Hindlimb muscle (tissue), 1 donor: ENCODE data around the gene LRRC55. TPM values are rescaled to one million over a fixed set of nuclear protein-coding genes. Genes with fewer than 3 reads are reported as not detected.

Experiments used
- DNase-seq: peaks from one replicate; pipeline ENCODE4 v3.0.0-alpha.2; 2013
- polyA plus RNA-seq: library from polyadenylated mRNA; unstranded; fragments of 120-200 nt; gene quantifications from one replicate; pipeline ENCODE4 v1.2.1, GENCODE V29; 2013; ENCODE audit not compliant: insufficient read length

Gene LRRC55
- polyA plus RNA-seq: 1.7 TPM

GRCh38 chr11:57181678-57182305, at the start of gene LRRC55:
LRRC55 (plus strand) TSS chr11:57181953; CDS start chr11:57182023, 70 bp downstream.
- DNase-seq: no peak

GRCh38 chr11:57133366-57134038, 48.3 kb upstream of the LRRC55 start:
- no peak for DNase-seq

GRCh38 chr11:57134284-57134683, 47.5 kb upstream of the LRRC55 start:
- DNase-seq: no peak

GRCh38 chr11:57135020-57135751, 46.6 kb upstream of the LRRC55 start:
- no peak for DNase-seq

- no peak for DNase-seq
These were observed 41.2 kb upstream of the LRRC55 start for GRCh38 chr11:57140568-57140967.

GRCh38 chr11:57143459-57143858, 38.3 kb upstream of the LRRC55 start:
- no peak for DNase-seq

GRCh38 chr11:57144075-57144474, 37.7 kb upstream of the LRRC55 start:
- DNase-seq: no peak

- no peak for DNase-seq
These were observed 37.0 kb upstream of the LRRC55 start for GRCh38 chr11:57144531-57145320.

- DNase-seq: no peak
These were observed 35.5 kb upstream of the LRRC55 start for GRCh38 chr11:57146301-57146700.

- DNase-seq: no peak
These were observed 33.1 kb upstream of the LRRC55 start for GRCh38 chr11:57148621-57149020.

GRCh38 chr11:57150454-57150917, 31.3 kb upstream of the LRRC55 start:
- no peak for DNase-seq

GRCh38 chr11:57152134-57152533, 29.6 kb upstream of the LRRC55 start:
- no peak for DNase-seq

- no peak for DNase-seq
These were observed 28.3 kb upstream of the LRRC55 start for GRCh38 chr11:57153448-57153847.

- DNase-seq: no peak
These were observed 27.0 kb upstream of the LRRC55 start for GRCh38 chr11:57154739-57155138.

- DNase-seq: no peak
These were observed 26.4 kb upstream of the LRRC55 start for GRCh38 chr11:57155400-57155799.

GRCh38 chr11:57155838-57156607, 25.7 kb upstream of the LRRC55 start:
- DNase-seq: no peak

- no peak for DNase-seq
These were observed 24.8 kb upstream of the LRRC55 start for GRCh38 chr11:57156928-57157327.

GRCh38 chr11:57157624-57158023, 24.1 kb upstream of the LRRC55 start:
- no peak for DNase-seq

- no peak for DNase-seq
These were observed 23.6 kb upstream of the LRRC55 start for GRCh38 chr11:57158180-57158579.

GRCh38 chr11:57158599-57158998, 23.2 kb upstream of the LRRC55 start:
- DNase-seq: no peak

- no peak for DNase-seq
These were observed 21.1 kb upstream of the LRRC55 start for GRCh38 chr11:57160665-57161064.

GRCh38 chr11:57161351-57161750, 20.4 kb upstream of the LRRC55 start:
- no peak for DNase-seq
